PC-3 (cell line): ENCODE data around the gene ARHGAP6.

Experiments used
- EZH2phosphoT487 ChIP-seq: fragments of 300-600 bp; sonication (generic); IDR thresholded peaks from 2 replicates; pipeline ENCODE4 v1.6.1; 2018; ENCODE audit warnings: mild to moderate bottlenecking, antibody characterized with exemption, low read length, borderline replicate concordance
- TF ChIP-seq, protein P1 (sequence below): fragments of 300-600 bp; sonication (generic); conservative IDR thresholded peaks from 2 replicates; pipeline ENCODE4 v1.5.1; 2017; ENCODE audit warnings: antibody characterized with exemption, low read depth, mild to moderate bottlenecking, low read length

DNA sequence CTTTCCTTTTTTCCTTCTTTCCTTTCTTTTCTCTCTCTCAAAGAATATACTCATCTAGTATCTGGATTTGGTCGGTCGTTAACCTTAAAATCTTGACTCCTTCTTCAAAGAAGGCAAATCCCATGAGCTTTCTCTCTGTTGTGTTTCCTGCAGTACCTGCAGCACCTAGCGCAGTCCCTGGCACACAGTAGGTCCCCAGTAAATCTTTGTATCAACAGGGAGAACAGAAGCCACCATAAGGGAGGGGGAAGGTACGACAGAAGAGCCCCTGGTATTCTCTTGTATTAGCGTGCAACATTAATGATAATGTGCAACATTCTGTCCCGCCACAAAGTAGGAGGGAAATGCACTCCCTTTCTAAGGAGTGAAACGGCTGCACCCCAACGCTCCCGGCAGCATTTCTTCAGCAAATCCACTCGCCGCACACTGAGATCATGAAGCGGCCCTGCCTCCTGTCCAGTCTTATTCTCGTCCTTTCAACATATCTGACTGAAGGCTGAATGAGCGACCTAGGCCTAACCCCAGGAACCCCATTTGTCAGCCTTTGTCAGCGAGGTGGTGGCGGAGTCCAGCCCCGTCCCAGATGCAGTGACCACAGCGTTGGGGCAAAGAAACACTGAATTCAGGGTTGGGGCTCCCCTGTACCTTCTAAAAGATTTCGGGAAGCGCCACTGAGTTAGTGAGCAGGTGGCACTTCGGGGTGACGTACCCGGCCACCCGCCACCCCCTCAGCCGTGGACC is 238.8 kb downstream of the ARHGAP6 start:
- TF ChIP-seq, protein P1, sequence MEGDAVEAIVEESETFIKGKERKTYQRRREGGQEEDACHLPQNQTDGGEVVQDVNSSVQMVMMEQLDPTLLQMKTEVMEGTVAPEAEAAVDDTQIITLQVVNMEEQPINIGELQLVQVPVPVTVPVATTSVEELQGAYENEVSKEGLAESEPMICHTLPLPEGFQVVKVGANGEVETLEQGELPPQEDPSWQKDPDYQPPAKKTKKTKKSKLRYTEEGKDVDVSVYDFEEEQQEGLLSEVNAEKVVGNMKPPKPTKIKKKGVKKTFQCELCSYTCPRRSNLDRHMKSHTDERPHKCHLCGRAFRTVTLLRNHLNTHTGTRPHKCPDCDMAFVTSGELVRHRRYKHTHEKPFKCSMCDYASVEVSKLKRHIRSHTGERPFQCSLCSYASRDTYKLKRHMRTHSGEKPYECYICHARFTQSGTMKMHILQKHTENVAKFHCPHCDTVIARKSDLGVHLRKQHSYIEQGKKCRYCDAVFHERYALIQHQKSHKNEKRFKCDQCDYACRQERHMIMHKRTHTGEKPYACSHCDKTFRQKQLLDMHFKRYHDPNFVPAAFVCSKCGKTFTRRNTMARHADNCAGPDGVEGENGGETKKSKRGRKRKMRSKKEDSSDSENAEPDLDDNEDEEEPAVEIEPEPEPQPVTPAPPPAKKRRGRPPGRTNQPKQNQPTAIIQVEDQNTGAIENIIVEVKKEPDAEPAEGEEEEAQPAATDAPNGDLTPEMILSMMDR = no peak
- TF ChIP-seq EZH2phosphoT487 = no peak
